Measurements from ENCODE around the gene BCAS4.

The BCAS4 gene

GRCh38 chr20:50854506-50855249 lies 59.8 kb downstream of the BCAS4 start (continued):
- TF ChIP-seq ZNF426 (tag by site-specific recombination; IDR thresholded peaks at IDR 0.05) (no peak), SP3 (tag by site-specific recombination; IDR thresholded peaks at IDR 0.05) (0 out of 2 replicates have a peak, but pooled peaks have one; percentile 13), ZBTB44 (tag by site-specific recombination; IDR thresholded peaks at IDR 0.05) (no peak), ZNF626 (tag by site-specific recombination; IDR thresholded peaks at IDR 0.05) (no peak), ZNF521 (tag by site-specific recombination; IDR thresholded peaks at IDR 0.05) (no peak)

- ChIA-PET POLR2A (no interaction called here), CTCF (no interaction called here)
- Histone ChIP-seq H3K4me1 (ENCODE audit: control insufficient read depth, insufficient read depth, low read length) (no peaks in the 10 kb centered on the region), H3K27ac (ENCODE audit: extremely low read depth, low read depth, low read length) (no peak overlapping the region), H3K4me3 (ENCODE audit: low read depth, low read length) (no peak overlapping the region), H3K36me3 (ENCODE audit: control insufficient read depth in 2 of 2, insufficient read depth in 1 of 2, low read length in 2 of 2) (no peaks in the 10 kb centered on the region), H3K9me3 (ENCODE audit: control insufficient read depth, insufficient read depth, low read depth, low read length) (no peaks in the 10 kb centered on the region)
- TF ChIP-seq ZNF341 (tag by site-specific recombination; IDR thresholded peaks at IDR 0.05; ENCODE audit: low read depth) = 0 out of 2 replicates have a peak, but pooled peaks have one; percentile 44
- no peak for TF ChIP-seq BCL11B (tag by site-specific recombination; IDR thresholded peaks at IDR 0.05; ENCODE audit: low read depth)
- no peak for TF ChIP-seq ZNF510 (tag by site-specific recombination; IDR thresholded peaks at IDR 0.05; ENCODE audit: insufficient replicate concordance)
- TF ChIP-seq, protein P1, sequence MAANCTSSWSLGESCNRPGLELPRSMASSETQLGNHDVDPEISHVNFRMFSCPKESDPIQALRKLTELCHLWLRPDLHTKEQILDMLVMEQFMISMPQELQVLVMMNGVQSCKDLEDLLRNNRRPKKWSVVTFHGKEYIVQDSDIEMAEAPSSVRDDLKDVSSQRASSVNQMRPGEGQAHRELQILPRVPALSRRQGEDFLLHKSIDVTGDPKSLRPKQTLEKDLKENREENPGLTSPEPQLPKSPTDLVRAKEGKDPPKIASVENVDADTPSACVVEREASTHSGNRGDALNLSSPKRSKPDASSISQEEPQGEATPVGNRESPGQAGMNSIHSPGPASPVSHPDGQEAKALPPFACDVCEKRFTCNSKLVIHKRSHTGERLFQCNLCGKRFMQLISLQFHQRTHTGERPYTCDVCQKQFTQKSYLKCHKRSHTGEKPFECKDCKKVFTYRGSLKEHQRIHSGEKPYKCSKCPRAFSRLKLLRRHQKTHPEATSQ (tag by site-specific recombination; IDR thresholded peaks at IDR 0.05) = no peak
- TF ChIP-seq YY1 (tag by site-specific recombination; IDR thresholded peaks at IDR 0.05) = no peak
- no peak for TF ChIP-seq ZNF404 (tag by site-specific recombination; IDR thresholded peaks at IDR 0.05)
- no peak for TF ChIP-seq ZSCAN30 (tag by site-specific recombination; IDR thresholded peaks at IDR 0.05)
- peak; percentile 62 for TF ChIP-seq SP7 (tag by site-specific recombination; IDR thresholded peaks at IDR 0.05)
- no peak for TF ChIP-seq ZNF501 (tag by site-specific recombination; IDR thresholded peaks at IDR 0.05)
- no peak for TF ChIP-seq ZNF792 (tag by site-specific recombination; IDR thresholded peaks at IDR 0.05)
- TF ChIP-seq ZNF18 (tag by site-specific recombination; IDR thresholded peaks at IDR 0.05) = no peak
- peak; percentile 59 for TF ChIP-seq ZNF366 (tag by site-specific recombination; conservative IDR thresholded peaks at IDR 0.05)
- TF ChIP-seq ZNF248 (tag by site-specific recombination; IDR thresholded peaks at IDR 0.05) = no peak
- peak; percentile 43 for TF ChIP-seq ZBTB17 (tag by site-specific recombination; IDR thresholded peaks at IDR 0.05)
- 0 out of 2 replicates have a peak, but pooled peaks have one; percentile 38 for TF ChIP-seq PRDM1 (tag by site-specific recombination; IDR thresholded peaks at IDR 0.05)
- no peak for TF ChIP-seq ZXDB (tag by site-specific recombination; IDR thresholded peaks at IDR 0.05)
- TF ChIP-seq OSR2 (tag by site-specific recombination; IDR thresholded peaks at IDR 0.05) = no peak
- no peak for TF ChIP-seq ZNF561 (tag by site-specific recombination; IDR thresholded peaks at IDR 0.05; ENCODE audit: borderline replicate concordance)
- peak; percentile 53; the same call in 1 of the 2 replicates for TF ChIP-seq KLF1 (tag by site-specific recombination; IDR thresholded peaks at IDR 0.05)
- TF ChIP-seq, protein P2, sequence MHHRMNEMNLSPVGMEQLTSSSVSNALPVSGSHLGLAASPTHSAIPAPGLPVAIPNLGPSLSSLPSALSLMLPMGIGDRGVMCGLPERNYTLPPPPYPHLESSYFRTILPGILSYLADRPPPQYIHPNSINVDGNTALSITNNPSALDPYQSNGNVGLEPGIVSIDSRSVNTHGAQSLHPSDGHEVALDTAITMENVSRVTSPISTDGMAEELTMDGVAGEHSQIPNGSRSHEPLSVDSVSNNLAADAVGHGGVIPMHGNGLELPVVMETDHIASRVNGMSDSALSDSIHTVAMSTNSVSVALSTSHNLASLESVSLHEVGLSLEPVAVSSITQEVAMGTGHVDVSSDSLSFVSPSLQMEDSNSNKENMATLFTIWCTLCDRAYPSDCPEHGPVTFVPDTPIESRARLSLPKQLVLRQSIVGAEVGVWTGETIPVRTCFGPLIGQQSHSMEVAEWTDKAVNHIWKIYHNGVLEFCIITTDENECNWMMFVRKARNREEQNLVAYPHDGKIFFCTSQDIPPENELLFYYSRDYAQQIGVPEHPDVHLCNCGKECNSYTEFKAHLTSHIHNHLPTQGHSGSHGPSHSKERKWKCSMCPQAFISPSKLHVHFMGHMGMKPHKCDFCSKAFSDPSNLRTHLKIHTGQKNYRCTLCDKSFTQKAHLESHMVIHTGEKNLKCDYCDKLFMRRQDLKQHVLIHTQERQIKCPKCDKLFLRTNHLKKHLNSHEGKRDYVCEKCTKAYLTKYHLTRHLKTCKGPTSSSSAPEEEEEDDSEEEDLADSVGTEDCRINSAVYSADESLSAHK (tag by site-specific recombination; IDR thresholded peaks at IDR 0.05) = no peak
- TF ChIP-seq RBAK (tag by site-specific recombination; IDR thresholded peaks at IDR 0.05) = no peak
These were observed 60.9 kb downstream of the BCAS4 start for GRCh38 chr20:50855498-50856474.
